DND-41 (cell line): ENCODE results near the gene CALB2.

Source experiments
- ATAC-seq: fragments of 200-7000 bp; cut with Tn5 transposase; 3 replicates; pipeline ENCODE4 v1.9.1; 2021; ENCODE audit warnings: low read depth; ENCODE audit not compliant: insufficient read depth
- DNase-seq: peaks from one replicate; pipeline ENCODE4 v3.0.0-alpha.2; 2020
- H2AFZ ChIP-seq: 2 replicates; pipeline ENCODE4 v1.6.0; 2012; ENCODE audit warnings: low read depth, low read length
- H3K27ac ChIP-seq: 2 replicates; pipeline ENCODE4 v1.5.1; 2012; ENCODE audit warnings: low read length, inconsistent platforms
- H3K27me3 ChIP-seq: fragments of 200-600 bp; sonication (generic); 2 replicates; pipeline ENCODE4 v1.6.0; 2012; ENCODE audit warnings: low read length, mild to moderate bottlenecking, inconsistent platforms; ENCODE audit not compliant: insufficient read depth, poor library complexity
- H3K36me3 ChIP-seq: 2 replicates; pipeline ENCODE4 v1.5.1; 2012; ENCODE audit warnings: low read length, inconsistent platforms; ENCODE audit not compliant: insufficient read depth
- H3K4me1 ChIP-seq: 2 replicates; pipeline ENCODE4 v1.5.1; 2012; ENCODE audit warnings: mild to moderate bottlenecking, low read length; ENCODE audit not compliant: insufficient read depth
- H3K4me2 ChIP-seq: 2 replicates; pipeline ENCODE4 v1.6.0; 2012; ENCODE audit warnings: mild to moderate bottlenecking, moderate library complexity, low read length, inconsistent platforms; ENCODE audit not compliant: insufficient read depth
- H3K4me3 ChIP-seq, 2 experiments: fragments of 200-600 bp in 1 of 2; shearing (Covaris generic) in 1 of 2; 2 replicates each; pipeline ENCODE4 v1.5.1; 2012 to 2016; ENCODE audit warnings: inconsistent platforms in 2 of 2, low read length in 2 of 2, mild to moderate bottlenecking in 2 of 2, low read depth in 1 of 2, moderate library complexity in 1 of 2
- H3K79me2 ChIP-seq: 2 replicates; pipeline ENCODE4 v1.6.0; 2012; ENCODE audit warnings: low read length, inconsistent platforms; ENCODE audit not compliant: insufficient read depth
- H3K9ac ChIP-seq: 2 replicates; pipeline ENCODE4 v1.6.0; 2012; ENCODE audit warnings: low read depth, mild to moderate bottlenecking, inconsistent platforms, low read length, moderate library complexity
- H3K9me3 ChIP-seq: 2 replicates; pipeline ENCODE4 v1.5.1; 2012; ENCODE audit warnings: low read length, moderate library complexity, mild to moderate bottlenecking, inconsistent platforms; ENCODE audit not compliant: insufficient read depth, severe bottlenecking
- H4K20me1 ChIP-seq: 2 replicates; pipeline ENCODE4 v1.6.0; 2012; ENCODE audit warnings: low read length; ENCODE audit not compliant: insufficient read depth
- EZH2 ChIP-seq: IDR thresholded peaks from 3 replicates; pipeline ENCODE4 v1.6.1; 2012; ENCODE audit warnings: borderline replicate concordance, low read depth, mild to moderate bottlenecking, moderate library complexity, low read length, inconsistent platforms; ENCODE audit not compliant: severe bottlenecking
- TF ChIP-seq, protein P1 (sequence below): IDR thresholded peaks from 2 replicates; pipeline ENCODE4 v1.5.1; 2012; ENCODE audit warnings: borderline replicate concordance, low read length, moderate library complexity, mild to moderate bottlenecking; ENCODE audit not compliant: poor library complexity, severe bottlenecking; ENCODE audit errors: extremely low read depth

Gene CALB2

DNA sequence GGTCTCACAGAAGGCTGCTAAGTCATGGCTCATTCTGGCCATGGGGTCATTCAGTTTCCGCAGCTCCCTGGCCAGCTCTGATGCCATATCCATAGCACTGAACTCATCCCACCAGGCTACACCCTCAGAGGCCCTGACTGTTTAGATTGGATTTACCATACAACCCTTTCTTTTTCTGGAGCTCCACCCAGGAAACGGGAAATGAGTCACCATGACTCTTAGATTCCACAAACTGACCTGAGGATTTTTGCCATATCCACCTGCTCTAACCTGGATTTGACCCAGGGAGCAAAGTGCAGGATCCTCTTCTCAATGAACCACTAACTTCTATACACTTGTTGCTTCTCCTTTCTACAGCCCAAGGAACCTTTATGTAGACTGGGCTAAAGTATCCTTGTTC is 20.3 kb upstream of the CALB2 start:
- H4K20me1 ChIP-seq = no peaks in the 10 kb centered on the region
- H3K9ac ChIP-seq = no peak overlapping the region
- no peak for TF ChIP-seq EZH2
- TF ChIP-seq, protein P1, sequence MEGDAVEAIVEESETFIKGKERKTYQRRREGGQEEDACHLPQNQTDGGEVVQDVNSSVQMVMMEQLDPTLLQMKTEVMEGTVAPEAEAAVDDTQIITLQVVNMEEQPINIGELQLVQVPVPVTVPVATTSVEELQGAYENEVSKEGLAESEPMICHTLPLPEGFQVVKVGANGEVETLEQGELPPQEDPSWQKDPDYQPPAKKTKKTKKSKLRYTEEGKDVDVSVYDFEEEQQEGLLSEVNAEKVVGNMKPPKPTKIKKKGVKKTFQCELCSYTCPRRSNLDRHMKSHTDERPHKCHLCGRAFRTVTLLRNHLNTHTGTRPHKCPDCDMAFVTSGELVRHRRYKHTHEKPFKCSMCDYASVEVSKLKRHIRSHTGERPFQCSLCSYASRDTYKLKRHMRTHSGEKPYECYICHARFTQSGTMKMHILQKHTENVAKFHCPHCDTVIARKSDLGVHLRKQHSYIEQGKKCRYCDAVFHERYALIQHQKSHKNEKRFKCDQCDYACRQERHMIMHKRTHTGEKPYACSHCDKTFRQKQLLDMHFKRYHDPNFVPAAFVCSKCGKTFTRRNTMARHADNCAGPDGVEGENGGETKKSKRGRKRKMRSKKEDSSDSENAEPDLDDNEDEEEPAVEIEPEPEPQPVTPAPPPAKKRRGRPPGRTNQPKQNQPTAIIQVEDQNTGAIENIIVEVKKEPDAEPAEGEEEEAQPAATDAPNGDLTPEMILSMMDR = no peak
- no peak overlapping the region for H3K4me2 ChIP-seq
- no peak overlapping the region for H3K27ac ChIP-seq
- H3K9me3 ChIP-seq = no peaks in the 10 kb centered on the region
- no peaks in the 10 kb centered on the region for H3K79me2 ChIP-seq
- H3K4me3 ChIP-seq = no peak overlapping the region
- no peak for DNase-seq
- no peak overlapping the region for H2AFZ ChIP-seq
- H3K4me1 ChIP-seq = no peaks in the 10 kb centered on the region
- no peak for ATAC-seq
- no peaks in the 10 kb centered on the region for H3K27me3 ChIP-seq
- H3K36me3 ChIP-seq = no peaks in the 10 kb centered on the region

DNA sequence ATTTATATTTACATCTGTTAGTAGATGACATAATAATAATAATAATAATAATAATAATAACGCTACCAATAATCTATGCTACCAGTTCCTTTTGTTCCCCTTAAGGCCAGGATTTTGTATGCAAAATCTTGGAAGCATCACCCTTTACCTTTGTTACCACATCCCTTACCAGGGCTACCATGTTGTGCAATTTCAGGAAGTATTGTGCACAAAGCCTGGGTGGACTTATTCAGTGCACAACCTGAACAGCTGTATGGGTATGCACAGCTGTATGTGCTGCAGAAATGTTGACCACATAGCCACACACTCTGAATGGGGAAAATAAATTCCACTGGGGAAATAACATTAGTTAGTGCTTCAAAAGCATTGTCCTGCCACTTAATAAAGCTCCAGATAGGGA is 19.9 kb upstream of the CALB2 start:
- no peak for TF ChIP-seq EZH2
- TF ChIP-seq, protein P1 = no peak

DNA sequence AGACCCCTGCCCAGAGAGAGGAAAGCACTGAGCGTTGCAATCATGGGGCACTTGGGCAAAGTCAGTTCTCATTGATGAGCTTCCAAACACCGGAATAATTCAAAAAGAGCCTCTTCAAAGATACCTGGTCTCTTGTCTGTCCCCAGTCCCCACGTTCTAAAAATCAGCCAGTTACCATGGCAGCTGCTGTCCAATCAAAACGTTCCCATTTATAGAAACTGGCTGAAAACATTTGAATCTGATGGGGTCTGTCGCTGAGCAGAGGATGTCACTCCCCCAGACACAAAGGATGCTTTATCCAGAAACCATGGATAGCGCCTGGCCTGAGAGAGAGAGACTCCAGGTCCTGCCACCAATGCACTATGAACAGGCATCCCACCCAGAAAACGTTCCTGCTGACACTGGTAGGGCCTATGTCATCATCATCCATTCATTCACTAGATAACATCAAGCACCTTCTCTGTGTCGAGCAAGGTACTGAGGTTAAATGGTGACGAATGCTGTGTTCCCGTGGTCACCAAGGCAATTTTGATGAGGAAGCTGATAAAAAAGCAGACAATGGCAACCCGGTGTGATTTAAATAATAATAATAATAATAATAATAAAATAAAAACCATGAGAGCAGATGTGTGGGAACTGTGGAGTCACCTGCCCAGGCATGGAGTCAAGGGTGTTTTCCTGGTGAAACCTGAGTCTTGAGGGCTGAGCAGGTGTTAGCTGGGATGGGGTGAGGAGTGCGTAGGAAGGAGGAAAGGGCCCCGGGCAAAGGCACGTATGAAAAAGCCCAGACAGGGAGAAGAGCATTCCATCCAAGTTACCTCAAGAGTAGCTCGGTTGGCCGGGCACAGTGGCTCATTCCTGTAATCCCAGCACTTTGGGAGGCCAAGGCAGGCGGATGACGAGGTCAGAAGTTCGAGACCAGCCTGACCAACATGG is 19.0 kb upstream of the CALB2 start:
- Histone ChIP-seq H4K20me1 (no peaks in the 10 kb centered on the region), H3K4me2 (no peak overlapping the region), H3K27me3 (no peaks in the 10 kb centered on the region), H3K9me3 (no peaks in the 10 kb centered on the region), H3K27ac (no peak overlapping the region), H3K4me3 (no peak overlapping the region), H2AFZ (no peak overlapping the region), H3K4me1 (no peaks in the 10 kb centered on the region), H3K9ac (no peak overlapping the region), H3K79me2 (no peaks in the 10 kb centered on the region), H3K36me3 (no peaks in the 10 kb centered on the region)
- ATAC-seq (no peak), DNase-seq (no peak)
- TF ChIP-seq, protein P1 = no peak
- TF ChIP-seq EZH2 = no peak

More for the DNA sequence above, 19.9 kb upstream of the CALB2 start:
- Histone ChIP-seq H3K4me1 (no peaks in the 10 kb centered on the region), H3K4me2 (no peak overlapping the region), H4K20me1 (no peaks in the 10 kb centered on the region), H3K79me2 (no peaks in the 10 kb centered on the region), H3K4me3 (no peak overlapping the region), H3K27ac (no peak overlapping the region), H3K36me3 (no peaks in the 10 kb centered on the region), H3K27me3 (no peaks in the 10 kb centered on the region), H3K9me3 (no peaks in the 10 kb centered on the region), H2AFZ (no peak overlapping the region), H3K9ac (no peak overlapping the region)
- no peak for DNase-seq
- no peak for ATAC-seq
